Calu3 (cell line): Measurements from ENCODE around the gene AP4M1. TPM values are rescaled to one million over a fixed set of nuclear protein-coding genes. Genes with fewer than 3 reads are reported as not detected.

Experiments used
- BruUV-seq: library from RNA; stranded (reverse); fragments of 400-500 nt; replicated peaks from 2 replicates; lab custom pipeline; 2021; lab: Mats Ljungman, UMichigan
- CTCF ChIA-PET: fragments of 300-600 bp; sonication (Branson Sonifier 250); formaldehyde crosslinking; loops from one replicate; lab custom pipeline; 2022; ENCODE audit warnings: antibody characterized with exemption; lab: Charles Lee
- DNase-seq: peaks from one replicate; pipeline ENCODE4 v3.0.0; 2022
- H3K27ac Mint-ChIP-seq: one replicate; pipeline ENCODE4 v1.8.0; 2022; ENCODE audit warnings: mixed read lengths; ENCODE audit not compliant: unreplicated experiment
- H3K27me3 Mint-ChIP-seq: one replicate; pipeline ENCODE4 v1.8.0; 2022; ENCODE audit warnings: mixed read lengths; ENCODE audit not compliant: unreplicated experiment
- H3K36me3 Mint-ChIP-seq: one replicate; pipeline ENCODE4 v1.8.0; 2022; ENCODE audit warnings: mild to moderate bottlenecking, moderate library complexity, mixed read lengths; ENCODE audit not compliant: insufficient read depth, unreplicated experiment
- H3K4me1 Mint-ChIP-seq: one replicate; pipeline ENCODE4 v1.8.0; 2022; ENCODE audit warnings: mild to moderate bottlenecking, low read depth, mixed read lengths; ENCODE audit not compliant: unreplicated experiment
- H3K4me3 Mint-ChIP-seq: one replicate; pipeline ENCODE4 v1.8.0; 2022; ENCODE audit warnings: mild to moderate bottlenecking, low read depth, moderate library complexity, mixed read lengths; ENCODE audit not compliant: unreplicated experiment
- H3K9me3 Mint-ChIP-seq: one replicate; pipeline ENCODE4 v1.8.0; 2022; ENCODE audit warnings: low read depth, mixed read lengths; ENCODE audit not compliant: unreplicated experiment
- intact Hi-C: fragments of 100-400 bp; cut with micrococcal nuclease; formaldehyde crosslinking; loops from one replicate; pipeline ENCODE4 v1.10.0; 2022; ENCODE audit not compliant: unreplicated experiment
- total RNA-seq: library from RNA; stranded (reverse); gene quantifications from 2 replicates; pipeline ENCODE4 v1.2.3, GENCODE V29; 2022
- TF ChIP-seq, protein P1 (sequence below): fragments of 200-600 bp; IDR thresholded peaks from one replicate; pipeline ENCODE4 v1.8.0; 2022; ENCODE audit warnings: antibody characterized with exemption; ENCODE audit not compliant: unreplicated experiment

The AP4M1 gene
- total RNA-seq, 1 experiment from 2014 or later = 13.9 TPM

DNA sequence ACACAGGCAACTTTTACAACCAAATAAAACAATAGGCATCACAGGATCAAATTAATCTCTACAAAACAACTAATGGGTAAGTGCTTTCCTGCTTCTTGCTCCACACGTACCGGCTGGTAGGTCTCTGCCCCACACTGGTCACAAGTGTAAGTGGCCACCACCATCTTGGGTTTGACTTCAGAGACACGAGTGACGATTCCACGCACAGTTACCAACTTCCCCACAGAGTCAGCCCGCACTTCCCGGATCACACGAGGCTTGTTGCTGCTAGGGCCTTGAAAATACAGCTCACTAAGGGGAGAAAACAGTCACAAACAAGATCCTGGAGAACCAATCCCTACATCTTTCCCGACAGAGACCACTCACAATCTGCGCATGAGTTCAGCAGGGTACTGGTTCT is 2.5 kb upstream of the AP4M1 start:
- CTCF ChIA-PET = no interaction called here
- H3K9me3 Mint-ChIP-seq = no peaks in the 10 kb centered on the region
- TF ChIP-seq, protein P1, sequence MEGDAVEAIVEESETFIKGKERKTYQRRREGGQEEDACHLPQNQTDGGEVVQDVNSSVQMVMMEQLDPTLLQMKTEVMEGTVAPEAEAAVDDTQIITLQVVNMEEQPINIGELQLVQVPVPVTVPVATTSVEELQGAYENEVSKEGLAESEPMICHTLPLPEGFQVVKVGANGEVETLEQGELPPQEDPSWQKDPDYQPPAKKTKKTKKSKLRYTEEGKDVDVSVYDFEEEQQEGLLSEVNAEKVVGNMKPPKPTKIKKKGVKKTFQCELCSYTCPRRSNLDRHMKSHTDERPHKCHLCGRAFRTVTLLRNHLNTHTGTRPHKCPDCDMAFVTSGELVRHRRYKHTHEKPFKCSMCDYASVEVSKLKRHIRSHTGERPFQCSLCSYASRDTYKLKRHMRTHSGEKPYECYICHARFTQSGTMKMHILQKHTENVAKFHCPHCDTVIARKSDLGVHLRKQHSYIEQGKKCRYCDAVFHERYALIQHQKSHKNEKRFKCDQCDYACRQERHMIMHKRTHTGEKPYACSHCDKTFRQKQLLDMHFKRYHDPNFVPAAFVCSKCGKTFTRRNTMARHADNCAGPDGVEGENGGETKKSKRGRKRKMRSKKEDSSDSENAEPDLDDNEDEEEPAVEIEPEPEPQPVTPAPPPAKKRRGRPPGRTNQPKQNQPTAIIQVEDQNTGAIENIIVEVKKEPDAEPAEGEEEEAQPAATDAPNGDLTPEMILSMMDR = no peak
- H3K4me1 Mint-ChIP-seq = peaks cover 14% of the 10 kb centered on the region
- DNase-seq = no peak
- intact Hi-C loops = no loop called here
- H3K36me3 Mint-ChIP-seq = peaks cover 90% of the 10 kb centered on the region
- peak overlapping the region; percentile 90 for H3K4me3 Mint-ChIP-seq
- no peaks in the 10 kb centered on the region for H3K27me3 Mint-ChIP-seq
- H3K27ac Mint-ChIP-seq = peak overlapping the region; percentile 23
- BruUV-seq = no TSS peak

DNA sequence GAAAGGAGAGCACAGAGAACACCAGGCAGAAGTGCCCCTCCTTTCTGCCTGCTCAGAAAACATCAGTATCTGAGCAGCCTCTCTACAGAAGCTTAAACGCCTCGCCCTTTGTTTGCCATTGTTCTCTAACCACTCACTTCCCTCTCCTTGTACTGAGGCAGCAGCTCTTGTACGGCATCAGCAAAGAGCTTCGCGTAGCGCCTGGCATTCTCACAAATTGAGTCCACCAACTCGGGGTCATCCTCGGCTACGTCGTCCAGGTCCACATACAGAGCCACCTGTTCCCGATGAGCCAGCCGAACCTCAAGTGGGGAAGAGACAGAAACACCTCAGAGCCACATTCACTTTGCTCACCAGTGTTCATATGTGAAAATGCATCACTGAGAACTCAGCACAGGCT is 2.0 kb upstream of the AP4M1 start:
- H3K4me1 Mint-ChIP-seq = peaks cover 14% of the 10 kb centered on the region
- CTCF ChIA-PET = no interaction called here
- DNase-seq = no peak
- TF ChIP-seq, protein P1 = no peak
- no peaks in the 10 kb centered on the region for H3K27me3 Mint-ChIP-seq
- peak overlapping the region; percentile 90 for H3K4me3 Mint-ChIP-seq
- intact Hi-C loops = no loop called here
- H3K36me3 Mint-ChIP-seq = peaks cover 89% of the 10 kb centered on the region
- H3K9me3 Mint-ChIP-seq = no peaks in the 10 kb centered on the region
- BruUV-seq = no TSS peak
- H3K27ac Mint-ChIP-seq = peak overlapping the region; percentile 74

DNA sequence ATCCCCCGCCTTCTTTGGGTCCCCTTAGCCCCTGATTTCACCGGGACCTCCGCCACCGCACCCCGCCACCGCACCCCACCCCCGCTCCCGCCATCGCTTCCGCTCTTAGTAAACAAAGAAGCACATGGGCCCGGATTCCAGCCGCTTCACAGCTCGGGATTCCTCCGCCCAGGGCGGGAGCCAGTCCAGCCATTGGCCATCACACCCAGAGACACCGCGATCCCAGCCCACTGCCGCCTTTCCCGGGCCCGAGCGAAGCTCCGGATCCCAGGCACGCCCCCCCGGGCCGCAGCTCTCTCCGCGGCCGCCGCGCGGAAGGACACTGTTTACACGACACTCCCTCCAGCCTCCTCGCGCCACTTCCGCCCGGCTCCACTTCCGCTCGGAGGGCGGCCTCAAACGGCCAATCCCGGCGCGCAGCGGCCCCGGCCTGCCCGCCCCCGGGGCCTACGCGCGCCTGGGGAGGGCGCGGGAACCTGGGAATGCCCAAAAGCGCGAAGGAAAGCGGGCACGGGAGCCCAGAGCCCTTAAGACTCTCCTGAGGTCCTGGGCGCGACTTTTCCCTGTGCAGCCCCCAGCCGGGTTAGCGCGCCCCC is 925 bp upstream of the AP4M1 start:
- intact Hi-C loops = no loop called here
- CTCF ChIA-PET = interaction anchor here (0.7 kb wide), 1 partner anchor 41 kb away, joined by 3 read pairs; no protein-coding TSS in a partner anchor
- Mint-ChIP-seq H3K9me3 (no peaks in the 10 kb centered on the region), H3K27ac (peak overlapping the region; percentile 93), H3K27me3 (no peaks in the 10 kb centered on the region), H3K36me3 (peaks cover 78% of the 10 kb centered on the region), H3K4me1 (peaks cover 14% of the 10 kb centered on the region), H3K4me3 (peak overlapping the region; percentile 90)
- TF ChIP-seq, protein P1 = no peak
- no TSS peak for BruUV-seq
- peak; percentile 93 for DNase-seq

DNA sequence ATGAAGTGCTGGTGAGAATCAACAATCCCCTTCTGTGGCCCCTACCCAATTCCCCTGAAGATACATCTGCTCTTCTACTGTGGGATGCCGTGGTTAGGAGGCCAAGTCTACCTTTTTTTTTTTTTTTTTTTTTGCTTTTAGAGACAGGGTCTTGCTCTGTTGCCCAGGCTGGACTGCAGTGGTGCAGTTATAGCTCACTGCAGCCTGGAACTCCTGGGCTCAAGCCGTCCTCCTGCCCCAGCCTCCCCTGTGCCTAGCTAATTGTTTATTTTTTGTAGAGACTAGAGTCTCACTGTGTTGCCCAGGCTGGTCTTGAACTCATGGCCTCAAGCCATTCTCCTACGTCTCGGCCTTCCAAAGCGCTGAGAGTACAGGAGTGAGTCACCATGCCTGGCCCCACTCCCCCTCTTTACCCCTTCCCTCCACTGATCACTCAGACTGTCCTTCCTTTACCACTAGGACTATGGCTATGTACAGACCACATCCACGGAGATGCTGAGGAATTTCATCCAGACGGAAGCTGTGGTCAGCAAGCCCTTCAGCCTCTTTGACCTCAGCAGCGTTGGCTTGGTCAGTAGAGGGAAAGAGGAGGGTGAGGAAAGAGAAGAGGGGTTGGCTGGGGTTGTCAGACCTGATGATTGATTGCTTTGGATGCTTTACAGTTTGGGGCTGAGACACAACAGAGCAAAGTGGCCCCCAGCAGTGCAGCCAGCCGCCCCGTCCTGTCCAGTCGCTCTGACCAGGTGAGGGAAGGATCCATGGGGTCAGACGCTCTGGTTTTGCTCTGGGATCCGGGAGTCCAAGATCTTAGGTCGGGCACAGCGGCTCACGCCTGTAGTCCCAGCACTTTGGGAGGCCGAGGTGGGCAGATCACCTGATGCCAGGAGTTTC is 1.8 kb downstream of the AP4M1 start:
- H3K27me3 Mint-ChIP-seq = no peaks in the 10 kb centered on the region
- peaks cover 11% of the 10 kb centered on the region for H3K4me1 Mint-ChIP-seq
- no peak for DNase-seq
- no peaks in the 10 kb centered on the region for H3K9me3 Mint-ChIP-seq
- H3K4me3 Mint-ChIP-seq = peak overlapping the region; percentile 90
- H3K27ac Mint-ChIP-seq = peak overlapping the region; percentile 78
- CTCF ChIA-PET = no interaction called here
- BruUV-seq = TSS peak; percentile 34
- TF ChIP-seq, protein P1 = no peak
- intact Hi-C loops = no loop called here
- peaks cover 74% of the 10 kb centered on the region for H3K36me3 Mint-ChIP-seq
